GM23338 (cell line): ENCODE data around the gene PPM1E. TPM values are rescaled to one million over a fixed set of nuclear protein-coding genes. Genes with fewer than 3 reads are reported as not detected.

Experiments
- ATAC-seq: fragments of 200-7000 bp; cut with Tn5 transposase; 3 replicates; pipeline ENCODE4 v1.9.1; 2020
- DNase-seq: peaks from one replicate; pipeline ENCODE4 v3.0.0-alpha.2; 2015; ENCODE audit warnings: low spot score
- H2AFZ ChIP-seq: fragments of 200-600 bp; sonication (generic); 2 replicates; pipeline ENCODE4 v1.8.0; 2016; ENCODE audit warnings: antibody characterized with exemption, mild to moderate bottlenecking, moderate library complexity
- H3F3A ChIP-seq: fragments of 200-600 bp; sonication (generic); replicated peaks from 2 replicates; pipeline ENCODE4 v1.8.0; 2017; ENCODE audit warnings: antibody characterized with exemption, mixed run types, low read depth
- H3K27ac ChIP-seq: fragments of 200-600 bp; sonication (generic); 2 replicates; pipeline ENCODE4 v1.6.1; 2016; ENCODE audit warnings: low read depth
- H3K27me3 ChIP-seq: fragments of 200-600 bp; sonication (generic); 2 replicates; pipeline ENCODE4 v1.8.0; 2016; ENCODE audit warnings: mild to moderate bottlenecking, mixed run types, moderate library complexity; ENCODE audit not compliant: insufficient read depth
- H3K36me3 ChIP-seq: fragments of 200-600 bp; sonication (generic); 2 replicates; pipeline ENCODE4 v1.8.0; 2016; ENCODE audit warnings: mild to moderate bottlenecking; ENCODE audit not compliant: insufficient read depth
- H3K4me1 ChIP-seq: fragments of 200-600 bp; sonication (generic); 2 replicates; pipeline ENCODE4 v1.8.0; 2016; ENCODE audit warnings: mild to moderate bottlenecking, moderate library complexity; ENCODE audit not compliant: insufficient read depth
- H3K4me2 ChIP-seq: fragments of 200-600 bp; sonication (generic); 2 replicates; pipeline ENCODE4 v1.7.1; 2017; ENCODE audit warnings: mixed run types
- H3K4me3 ChIP-seq: fragments of 200-600 bp; sonication (generic); 2 replicates; pipeline ENCODE4 v1.6.1; 2016; ENCODE audit warnings: mixed run types
- H3K79me2 ChIP-seq: fragments of 200-600 bp; sonication (generic); replicated peaks from 2 replicates; pipeline ENCODE4 v1.8.0; 2017; ENCODE audit warnings: mild to moderate bottlenecking; ENCODE audit not compliant: insufficient read depth
- H3K9me2 ChIP-seq: fragments of 200-600 bp; sonication (generic); 2 replicates; pipeline ENCODE4 v1.8.0; 2017; ENCODE audit not compliant: insufficient read depth
- H4K20me1 ChIP-seq: fragments of 200-600 bp; sonication (generic); replicated peaks from 2 replicates; pipeline ENCODE4 v1.8.0; 2017; ENCODE audit warnings: mild to moderate bottlenecking; ENCODE audit not compliant: insufficient read depth
- H3K27ac Mint-ChIP-seq: 2 replicates; pipeline ENCODE4 v1.8.0; 2020; ENCODE audit warnings: inconsistent platforms, mild to moderate bottlenecking, moderate library complexity, mixed read lengths
- H3K27me3 Mint-ChIP-seq: 3 replicates; pipeline ENCODE4 v1.8.0; 2022; ENCODE audit warnings: low read depth, mild to moderate bottlenecking, moderate library complexity, mixed read lengths, inconsistent platforms; ENCODE audit not compliant: insufficient read depth, poor library complexity
- H3K36me3 Mint-ChIP-seq: 3 replicates; pipeline ENCODE4 v1.8.0; 2021; ENCODE audit warnings: low read depth, mild to moderate bottlenecking, inconsistent platforms, moderate library complexity, mixed read lengths
- H3K4me1 Mint-ChIP-seq: 3 replicates; pipeline ENCODE4 v1.8.0; 2020; ENCODE audit warnings: mild to moderate bottlenecking, inconsistent platforms, mixed read lengths
- H3K4me3 Mint-ChIP-seq: 3 replicates; pipeline ENCODE4 v1.8.0; 2021; ENCODE audit warnings: moderate library complexity, mild to moderate bottlenecking, inconsistent platforms, mixed read lengths
- H3K9me3 Mint-ChIP-seq: 3 replicates; pipeline ENCODE4 v1.8.0; 2020; ENCODE audit warnings: moderate library complexity, mild to moderate bottlenecking, inconsistent platforms, mixed read lengths
- CREB1 ChIP-seq: fragments of 250-450 bp; sonication (Bioruptor Pico); IDR thresholded peaks from 2 replicates; pipeline ENCODE4 v1.5.0; 2020; ENCODE audit warnings: low read depth, mild to moderate bottlenecking, moderate library complexity
- CTCF ChIP-seq, 2 experiments: fragments of 200-600 bp in 1 of 2; sonication (generic) in 1 of 2; conservative IDR thresholded peaks; 2 replicates each; pipeline versions ENCODE4 v1.5.1 to v1.6.1; 2016 to 2017; ENCODE audit warnings: antibody characterized with exemption in 2 of 2, low read depth in 2 of 2, mild to moderate bottlenecking in 2 of 2, moderate library complexity in 1 of 2
- ETS1 ChIP-seq: IDR thresholded peaks from 2 replicates; pipeline ENCODE4 v1.6.1; 2016; ENCODE audit warnings: antibody characterized with exemption
- EZH2 ChIP-seq: fragments of 200-600 bp; sonication (generic); IDR thresholded peaks from one replicate; pipeline ENCODE4 v1.8.0; 2017; ENCODE audit warnings: antibody characterized with exemption, mild to moderate bottlenecking, low read depth; ENCODE audit not compliant: unreplicated experiment
- EZH2phosphoT487 ChIP-seq: fragments of 200-600 bp; sonication (generic); IDR thresholded peaks from one replicate; pipeline ENCODE4 v1.8.1; 2018; ENCODE audit warnings: antibody characterized with exemption; ENCODE audit not compliant: unreplicated experiment
- JUNB ChIP-seq: IDR thresholded peaks from one replicate; pipeline ENCODE4 v1.6.1; 2016; ENCODE audit warnings: antibody characterized with exemption; ENCODE audit not compliant: unreplicated experiment
- NANOG ChIP-seq: IDR thresholded peaks from 2 replicates; pipeline ENCODE4 v1.6.1; 2016; ENCODE audit warnings: antibody characterized with exemption, borderline replicate concordance
- ZNF114 ChIP-seq: fragments of 250-450 bp; sonication (Bioruptor Pico); IDR thresholded peaks from 2 replicates; pipeline ENCODE4 v1.5.0; 2020; ENCODE audit warnings: mild to moderate bottlenecking, moderate library complexity
- ZNF331 ChIP-seq: fragments of 250-450 bp; sonication (Bioruptor Pico); IDR thresholded peaks from 2 replicates; pipeline ENCODE4 v1.5.0; 2020; ENCODE audit warnings: low read depth, mild to moderate bottlenecking, moderate library complexity
- ZNF462 ChIP-seq: fragments of 250-450 bp; sonication (Bioruptor Pico); IDR thresholded peaks from 2 replicates; pipeline ENCODE4 v1.5.0; 2020; ENCODE audit warnings: mild to moderate bottlenecking, moderate library complexity
- polyA plus RNA-seq: library from polyadenylated mRNA; unstranded; fragments of >200 nt; fragmentation: Nextera tagmentation; extraction: Ambion mirVana; gene quantifications from 2 replicates; pipeline ENCODE4 v1.2.1, GENCODE V29; 2016
- total RNA-seq: library from RNA; depleted of rRNA; stranded (reverse); fragments of >200 nt; shearing (Covaris generic); gene quantifications from 2 replicates; pipeline ENCODE4 v1.2.3, GENCODE V29; 2014

Gene PPM1E
- total and polyA plus RNA-seq, 2 experiments from 2014 or later = 2.1 to 13.8 TPM

- TF ChIP-seq ZNF462 (no peak), CREB1 (CRISPR knock-in tag) (no peak), EZH2phosphoT487 (no peak), CTCF (conservative IDR thresholded peaks at IDR 0.05; ENCODE audit: low read depth in 2 of 2) (no peak)
Measured at GRCh38 chr17:58753026-58753425, 2.6 kb upstream of the PPM1E start (continued).

GRCh38 chr17:58755269-58755576 is 431 bp upstream of the PPM1E start:
- no peaks in the 10 kb centered on the region for H3K36me3 Mint-ChIP-seq
- Histone ChIP-seq H3K36me3 (no peaks in the 10 kb centered on the region), H3K27ac (no peak overlapping the region), H3K9me2 (no peaks in the 10 kb centered on the region), H3K4me2 (peak overlapping the region; percentile 78), H3K79me2 (peaks cover 7% of the 10 kb centered on the region; the same call in 1 of the 2 replicates), H2AFZ (peak overlapping the region; percentile 60), H4K20me1 (peaks cover 8% of the 10 kb centered on the region; the same call in 1 of the 2 replicates), H3K4me1 (peaks cover 7% of the 10 kb centered on the region), H3K27me3 (peaks cover 21% of the 10 kb centered on the region), H3K4me3 (peak overlapping the region; percentile 89), H3F3A (0 out of 2 replicates have a peak, but pooled peaks cover 3% of the 10 kb centered on the region)
- DNase-seq (no peak), ATAC-seq (no peak)
- H3K9me3 Mint-ChIP-seq = no peaks in the 10 kb centered on the region
- peaks cover 14% of the 10 kb centered on the region for H3K27me3 Mint-ChIP-seq
- H3K4me3 Mint-ChIP-seq = peak overlapping the region; percentile 91
- H3K4me1 Mint-ChIP-seq = peaks cover 8% of the 10 kb centered on the region
- H3K27ac Mint-ChIP-seq = no peak overlapping the region
- TF ChIP-seq CREB1 (CRISPR knock-in tag) = no peak
- TF ChIP-seq JUNB = no peak
- no peak for TF ChIP-seq ETS1
- TF ChIP-seq EZH2 = no peak
- TF ChIP-seq NANOG = no peak
- no peak for TF ChIP-seq ZNF114 (CRISPR knock-in tag)
- no peak for TF ChIP-seq ZNF331 (CRISPR knock-in tag)
